Hepatic stellate cell (primary cell): ENCODE data around the gene ZNF524.

Experiments
- DNase-seq: peaks from one replicate; pipeline ENCODE4 v3.0.0; 2011; ENCODE audit warnings: low spot score

ZNF524 gene

GRCh38 chr19:55642153-55643002, 42.3 kb downstream of the ZNF524 start:
- DNase-seq, result no peak

DNA sequence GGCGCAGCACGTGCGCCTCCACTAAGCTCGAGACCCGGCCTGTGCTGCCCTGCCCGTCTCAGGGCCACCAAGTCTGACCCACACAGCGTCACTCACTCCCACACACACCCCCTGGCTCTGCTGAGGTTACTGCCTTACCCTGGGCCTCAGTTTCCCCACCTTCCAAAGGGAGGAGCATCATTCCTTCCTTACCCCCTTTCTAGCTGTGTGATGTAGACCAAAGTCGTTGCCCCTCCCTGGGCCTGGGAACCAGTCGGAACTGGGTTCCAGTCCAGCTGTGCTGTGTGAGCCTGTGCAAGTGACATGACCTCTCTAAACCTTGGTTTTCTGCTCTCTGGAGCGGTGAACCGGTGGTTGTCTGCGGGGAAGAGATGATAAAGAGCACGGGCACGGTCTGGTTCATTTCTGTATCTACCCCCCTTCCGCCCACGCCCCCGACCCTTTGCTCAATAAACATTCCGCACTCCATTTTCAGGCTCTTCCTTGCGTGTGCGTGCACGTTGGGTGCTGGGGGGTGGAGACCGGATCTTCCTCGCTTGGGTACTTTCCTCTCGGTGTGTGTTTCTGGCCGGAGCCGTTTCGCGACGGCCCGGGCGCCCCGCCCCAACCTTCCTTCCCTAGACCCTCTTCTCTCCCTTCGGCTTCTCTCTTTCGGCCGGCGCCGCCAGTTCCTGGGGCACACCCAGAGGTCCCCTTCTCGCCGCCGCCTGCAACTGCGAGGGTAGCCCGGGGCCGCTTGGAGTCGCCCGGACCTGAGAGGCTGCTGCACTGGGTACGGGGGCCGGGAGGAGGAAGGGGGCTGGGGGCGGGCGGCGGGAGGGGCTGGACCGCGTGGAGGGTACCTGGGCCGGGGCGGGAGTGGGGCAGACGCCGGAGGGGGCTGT, 43.2 kb downstream of the ZNF524 start, which contains the start of gene ZNF581:
Gene ZNF581, plus strand, starts transcription at position 647 of the 884 bp plus-strand sequence. CDS start 923 bp downstream, outside the sequence.
- peak; percentile 93 for DNase-seq

DNA sequence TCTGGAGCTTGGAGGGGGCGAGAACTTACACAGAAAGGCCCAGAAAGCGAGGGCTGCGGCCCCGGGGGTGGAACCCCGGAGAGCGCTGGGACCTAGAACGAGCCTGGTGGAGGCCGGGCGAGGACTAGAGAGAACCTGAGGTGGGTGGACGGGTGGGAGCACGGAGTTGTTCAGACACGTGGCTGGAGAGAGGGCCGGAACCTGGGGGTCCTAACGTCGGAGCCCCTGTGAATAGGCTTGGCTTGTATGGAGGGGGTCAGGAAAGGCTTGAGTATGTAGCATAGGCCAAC, 43.7 kb downstream of the ZNF524 start:
- no peak for DNase-seq

DNA sequence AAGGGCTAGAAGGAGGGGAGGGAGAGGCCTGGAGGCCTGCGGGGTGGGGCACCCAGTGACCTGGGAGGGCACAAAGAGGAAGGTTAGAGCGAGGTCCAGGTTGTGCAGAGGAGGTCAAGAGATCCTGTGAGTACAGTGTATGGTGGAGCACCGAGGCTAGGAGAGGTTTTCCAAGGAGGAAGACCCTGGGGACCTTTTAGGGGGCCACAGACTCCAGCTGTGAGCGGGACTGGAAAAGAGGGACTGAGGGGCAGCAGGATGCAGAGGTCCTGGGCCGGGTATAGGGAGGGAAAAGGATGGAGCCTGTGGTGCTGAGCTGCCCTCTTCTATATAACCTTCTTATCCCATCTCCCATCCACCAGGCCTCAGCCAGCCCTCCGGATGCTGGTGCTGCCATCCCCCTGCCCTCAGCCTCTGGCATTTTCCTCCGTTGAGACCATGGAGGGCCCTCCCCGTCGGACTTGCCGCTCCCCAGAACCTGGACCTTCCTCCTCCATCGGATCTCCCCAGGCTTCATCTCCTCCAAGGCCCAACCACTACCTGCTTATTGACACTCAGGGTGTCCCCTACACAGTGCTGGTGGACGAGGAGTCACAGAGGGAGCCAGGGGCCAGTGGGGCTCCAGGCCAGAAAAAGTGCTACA, 44.2 kb downstream of the ZNF524 start:
- no peak for DNase-seq

DNA sequence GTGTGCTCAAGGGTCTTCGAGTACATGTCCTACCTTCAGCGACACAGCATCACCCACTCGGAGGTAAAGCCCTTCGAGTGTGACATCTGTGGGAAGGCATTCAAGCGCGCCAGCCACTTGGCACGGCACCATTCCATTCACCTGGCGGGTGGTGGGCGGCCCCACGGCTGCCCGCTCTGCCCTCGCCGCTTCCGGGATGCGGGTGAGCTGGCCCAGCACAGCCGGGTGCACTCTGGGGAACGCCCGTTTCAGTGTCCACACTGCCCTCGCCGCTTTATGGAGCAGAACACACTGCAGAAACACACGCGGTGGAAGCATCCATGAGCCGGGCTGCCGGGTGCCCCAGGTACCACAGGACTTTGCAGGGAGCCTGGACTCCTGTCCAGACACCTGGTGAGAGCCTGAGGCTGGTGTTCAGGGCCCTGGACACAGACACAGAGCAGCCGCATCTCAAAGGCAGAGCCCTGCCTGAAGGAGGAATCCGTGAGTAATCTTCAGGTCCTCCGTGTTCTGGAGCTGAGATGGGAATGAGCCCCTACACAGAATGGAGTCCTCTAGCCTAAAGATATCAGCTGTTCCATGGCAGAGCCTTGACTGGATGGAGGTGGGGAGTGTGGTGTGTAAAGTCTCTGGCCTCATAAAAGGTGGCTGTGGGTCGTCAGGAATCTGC, 44.9 kb downstream of the ZNF524 start:
- no peak for DNase-seq

- DNase-seq, result no peak
These were observed 45.4 kb downstream of the ZNF524 start for GRCh38 chr19:55645512-55645881.

GRCh38 chr19:55646889-55647731, 47.0 kb downstream of the ZNF524 start:
- DNase-seq, result no peak

DNA sequence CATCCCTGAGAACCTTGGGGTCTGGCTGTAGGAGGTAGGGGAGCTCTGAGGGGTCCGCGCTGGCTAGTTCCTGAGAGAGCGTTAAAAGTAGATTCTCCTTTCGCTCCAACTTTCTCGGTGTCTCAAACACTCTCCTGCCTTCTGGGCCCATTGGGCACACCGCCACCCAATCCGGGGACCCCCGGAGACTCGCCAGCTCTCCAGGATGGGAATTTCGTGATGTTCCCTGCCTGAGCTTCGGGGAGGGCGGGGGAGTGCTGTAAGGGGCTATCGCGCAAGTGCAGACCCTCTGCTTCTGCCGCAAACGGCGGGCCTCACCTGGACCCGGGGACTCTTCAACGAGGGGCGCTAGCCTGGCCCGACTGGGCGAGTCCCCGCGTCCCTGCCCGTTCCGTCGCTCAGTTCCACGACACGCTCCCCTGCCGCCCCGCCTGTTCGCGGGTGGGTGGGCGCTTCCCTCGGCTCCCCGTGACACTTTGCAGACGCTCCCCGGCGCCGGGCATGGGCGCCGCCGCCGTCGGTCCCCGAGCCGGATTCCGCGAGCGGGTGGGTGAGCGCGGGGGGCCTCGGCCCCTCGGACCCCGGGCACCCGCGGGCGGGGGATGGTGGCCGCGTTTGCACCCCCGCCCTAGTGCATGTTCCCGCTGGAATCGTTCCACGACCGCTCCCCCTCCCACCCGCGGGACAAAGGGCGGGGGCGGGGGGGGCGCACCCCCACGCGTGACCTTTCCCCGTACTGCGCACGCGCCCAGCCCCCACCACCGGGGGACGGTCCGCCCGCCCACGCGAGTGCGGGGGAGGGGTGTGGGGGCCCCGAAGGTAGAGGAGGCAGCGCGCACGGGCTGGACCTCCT, 47.9 kb downstream of the ZNF524 start, which contains the start of gene CCDC106:
Gene CCDC106, plus strand, starts transcription at position 481 of the 853 bp plus-strand sequence. CDS start 835 bp downstream, outside the sequence.
- peak; percentile 77 for DNase-seq

DNA sequence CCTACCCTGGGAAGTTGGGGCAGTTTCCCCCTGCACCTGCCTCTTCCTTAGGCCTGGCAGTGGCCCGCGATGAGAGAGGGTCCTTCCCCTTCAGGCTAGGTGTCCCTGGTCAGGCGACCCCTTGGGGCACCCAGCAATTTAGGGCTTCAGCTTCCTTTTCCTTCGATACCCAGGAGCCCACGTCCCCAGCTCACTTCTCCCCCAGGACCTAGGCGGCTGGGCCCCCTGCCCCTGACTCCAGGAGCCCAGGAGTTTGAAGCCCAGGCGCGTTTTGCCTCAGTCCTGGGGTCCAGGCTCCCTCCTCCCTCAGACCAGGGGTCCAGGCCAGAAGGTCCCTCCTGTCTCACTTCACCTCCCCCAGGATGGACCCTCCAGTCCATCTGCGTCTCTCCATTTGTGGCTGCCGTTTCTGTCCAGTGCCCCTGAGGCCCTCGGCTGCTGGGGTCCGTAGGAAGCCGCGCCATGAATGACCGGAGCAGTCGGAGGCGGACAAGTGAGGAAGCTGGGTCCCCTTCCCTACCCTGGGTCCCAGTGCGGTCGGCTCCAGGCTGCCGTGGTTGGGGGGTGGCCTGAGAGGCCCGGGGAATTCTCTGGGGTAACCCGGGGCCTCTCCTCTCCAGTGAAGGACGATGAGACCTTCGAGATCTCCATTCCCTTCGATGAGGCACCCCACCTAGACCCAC, 48.6 kb downstream of the ZNF524 start:
- DNase-seq, result no peak

DNA sequence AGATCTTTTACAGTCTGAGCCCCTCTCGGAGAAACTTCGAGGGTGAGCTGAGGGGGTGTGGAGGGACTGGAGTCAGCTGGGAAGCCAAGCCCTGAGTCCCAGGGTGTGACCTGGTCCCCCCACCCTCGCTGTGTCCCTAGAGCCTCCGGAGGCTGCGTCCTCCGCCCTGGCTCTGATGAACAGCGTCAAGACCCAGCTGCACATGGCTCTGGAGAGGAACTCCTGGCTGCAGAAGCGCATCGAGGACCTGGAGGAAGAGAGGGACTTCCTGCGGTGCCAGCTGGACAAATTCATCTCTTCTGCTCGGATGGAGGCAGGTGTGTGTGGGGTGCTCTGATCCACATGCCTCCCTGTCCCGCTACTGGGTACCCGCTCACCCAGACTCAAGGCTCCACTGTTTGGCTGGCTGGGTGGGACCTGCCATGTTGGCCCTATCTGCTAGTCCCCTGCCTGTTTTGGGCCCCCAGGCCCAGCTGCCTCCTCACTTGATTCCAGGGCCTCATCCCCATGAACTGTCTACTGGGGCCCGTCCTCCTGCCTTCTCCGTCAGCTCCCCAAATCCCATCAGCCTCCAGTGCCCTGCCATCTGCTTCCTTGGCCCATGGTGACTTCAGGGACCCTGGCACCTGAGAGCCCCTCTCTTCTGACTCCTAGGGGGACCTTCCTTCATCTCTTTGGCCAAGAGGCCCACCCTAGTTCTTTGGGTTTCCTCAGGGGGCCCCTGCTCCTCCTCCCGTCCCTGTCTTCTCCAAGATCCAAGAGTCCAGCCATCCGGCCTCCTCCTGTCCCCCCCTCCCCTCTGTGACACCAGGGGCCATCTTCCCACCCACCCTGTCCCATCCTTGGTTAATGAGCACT, 49.4 kb downstream of the ZNF524 start:
- DNase-seq, result no peak

DNA sequence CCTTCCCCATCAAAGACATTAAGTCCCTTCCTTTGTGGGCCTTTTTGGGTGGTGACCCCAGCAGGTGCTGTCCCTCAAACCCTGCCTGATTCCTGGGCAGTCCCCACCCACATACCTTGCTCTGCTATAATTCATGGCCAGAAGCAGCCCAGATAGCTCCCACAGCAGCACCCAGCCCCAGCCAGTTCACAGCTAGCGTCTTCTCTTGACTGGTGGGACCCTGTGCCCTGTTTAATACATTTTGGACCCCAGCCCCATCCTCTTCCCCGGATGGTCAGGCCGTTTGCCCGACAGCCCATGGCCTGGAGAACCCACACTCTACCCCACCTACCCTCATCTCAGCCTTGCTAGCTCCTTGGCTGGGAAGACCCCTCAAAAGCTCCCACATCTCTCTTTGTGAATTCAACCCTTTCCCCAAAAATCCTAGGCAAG, 50.1 kb downstream of the ZNF524 start:
- DNase-seq, result no peak

GRCh38 chr19:55650602-55651230, 50.6 kb downstream of the ZNF524 start:
- DNase-seq, result no peak

DNA sequence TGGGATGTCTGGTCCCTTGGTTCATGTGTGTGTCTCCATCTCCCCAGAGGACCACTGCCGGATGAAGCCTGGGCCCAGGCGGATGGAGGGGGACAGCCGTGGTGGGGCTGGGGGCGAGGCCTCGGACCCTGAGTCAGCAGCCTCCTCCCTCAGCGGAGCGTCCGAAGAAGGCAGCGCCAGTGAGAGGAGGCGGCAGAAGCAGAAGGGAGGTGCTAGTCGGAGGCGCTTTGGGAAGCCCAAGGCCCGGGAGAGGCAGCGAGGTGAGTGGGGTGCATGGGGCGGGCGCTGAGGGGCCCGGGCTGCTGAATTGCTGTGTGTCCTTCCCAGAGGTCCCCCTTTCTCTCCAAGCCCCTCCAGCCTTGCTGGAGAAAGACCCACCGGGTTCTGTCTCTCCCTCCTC, 51.1 kb downstream of the ZNF524 start:
- no peak for DNase-seq

GRCh38 chr19:55652311-55653128, 52.4 kb downstream of the ZNF524 start:
- DNase-seq, result no peak
